KBM-7 (cell line): ENCODE results near the gene NUMB.

Experiments used
- DNase-seq: peaks from one replicate; pipeline ENCODE4 v3.0.0-alpha.2; 2015
- in situ Hi-C: fragments of 300-500 bp; cut with MboI; formaldehyde crosslinking; loops from 2 replicates; pipeline ENCODE4 v1.14.3; 2020; ENCODE audit warnings: low sequenced_read_pairs, low pct_unique_long_range_greater_than_20kb, mixed read lengths

NUMB gene

DNA sequence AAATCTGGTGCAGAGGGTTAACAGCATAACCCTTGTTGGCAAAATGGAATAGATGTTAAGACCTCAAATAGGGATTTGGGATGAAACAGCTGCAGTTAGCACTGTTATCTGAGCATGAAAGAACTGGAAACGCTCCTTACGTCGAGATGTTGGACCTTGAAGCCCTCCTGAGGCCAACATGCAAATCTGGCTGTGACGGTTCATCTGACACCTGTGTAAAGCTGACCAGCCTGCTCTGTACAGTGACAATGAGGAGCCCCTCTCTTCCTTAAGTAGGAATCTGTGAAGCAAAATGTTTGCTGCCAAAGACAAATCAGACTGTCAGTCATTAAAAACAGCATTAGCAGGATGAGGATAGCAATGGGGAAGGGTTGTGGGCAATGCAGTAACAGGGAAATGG lies 184.5 kb downstream of the NUMB start:
- in situ Hi-C loops: no loop called here
- no peak for DNase-seq

DNA sequence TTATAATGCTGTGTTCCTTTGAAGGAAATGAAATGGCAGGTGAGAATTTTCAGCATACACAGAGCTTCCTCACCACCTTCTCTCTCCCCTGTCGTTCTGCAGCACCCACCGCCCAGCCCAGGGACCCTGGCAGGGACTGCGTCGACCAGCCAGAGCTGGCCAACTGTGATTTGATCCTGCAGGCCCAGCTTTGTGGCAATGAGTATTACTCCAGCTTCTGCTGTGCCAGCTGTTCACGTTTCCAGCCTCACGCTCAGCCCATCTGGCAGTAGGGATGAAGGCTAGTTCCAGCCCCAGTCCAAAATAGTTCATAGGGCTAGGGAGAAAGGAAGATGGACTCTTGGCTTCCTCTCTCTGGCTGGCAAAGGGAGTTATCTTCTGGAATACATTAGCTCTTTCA lies 186.0 kb downstream of the NUMB start:
- in situ Hi-C loops: no loop called here
- no peak for DNase-seq

DNA sequence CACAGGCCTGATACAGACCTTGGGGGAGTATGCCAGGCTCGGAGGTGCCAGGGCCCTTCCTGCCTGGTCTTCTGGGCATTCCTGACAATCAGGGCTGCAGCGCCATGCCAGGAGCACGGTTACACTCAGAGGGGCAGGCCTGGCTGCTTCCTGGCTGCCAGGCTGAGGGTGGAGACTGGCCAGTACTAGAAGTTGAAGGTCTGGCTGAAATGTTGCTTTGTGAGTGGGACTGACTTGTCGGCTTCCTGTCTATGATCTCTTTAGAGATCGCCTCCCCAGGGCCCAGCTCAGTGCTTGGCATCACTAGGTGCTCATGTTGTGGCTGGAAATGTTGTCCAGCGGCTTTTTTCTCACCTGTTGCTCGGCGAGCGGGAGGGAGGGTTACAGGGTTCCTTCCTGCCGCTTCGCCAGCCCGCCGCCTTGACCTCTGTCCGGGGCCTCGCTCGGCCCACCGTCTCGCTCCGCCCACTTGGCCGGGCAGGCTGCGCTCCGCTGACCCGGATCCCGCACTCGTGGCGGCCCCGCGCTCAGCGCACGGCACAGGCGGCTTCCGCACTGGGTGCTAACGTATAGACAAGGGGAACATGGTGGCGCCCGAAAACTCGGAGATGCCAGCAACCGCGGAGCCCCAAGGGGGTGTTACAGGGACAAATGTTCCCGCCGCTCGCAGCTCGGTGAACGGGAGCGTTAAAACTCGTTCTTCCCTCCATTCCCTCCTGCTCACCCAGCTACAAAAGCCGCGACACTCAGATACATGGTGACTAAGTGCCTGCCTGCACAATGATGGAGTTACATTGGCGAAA lies 188.4 kb downstream of the NUMB start:
- in situ Hi-C loops: no loop called here
- no peak for DNase-seq

DNA sequence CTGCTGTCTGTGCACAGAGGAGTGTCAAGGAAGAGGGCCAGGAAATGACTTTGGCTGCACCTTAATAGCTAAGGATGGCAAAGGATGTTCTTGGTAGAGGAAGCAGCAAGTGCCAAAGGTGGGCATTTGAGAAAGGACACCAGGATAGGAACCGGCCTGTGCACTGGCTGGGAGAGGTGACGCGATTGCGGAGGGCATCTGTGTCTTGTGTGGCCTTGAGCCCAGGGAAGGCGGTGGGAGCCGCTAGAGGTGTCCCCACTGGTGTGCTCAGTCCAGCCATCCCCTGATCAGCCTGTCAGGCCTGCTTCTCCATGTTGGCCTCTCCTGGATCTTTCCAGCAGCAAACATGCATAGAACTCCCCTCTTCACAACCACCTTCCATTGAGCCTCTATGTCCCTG lies 190.9 kb downstream of the NUMB start:
- no peak for DNase-seq

DNA sequence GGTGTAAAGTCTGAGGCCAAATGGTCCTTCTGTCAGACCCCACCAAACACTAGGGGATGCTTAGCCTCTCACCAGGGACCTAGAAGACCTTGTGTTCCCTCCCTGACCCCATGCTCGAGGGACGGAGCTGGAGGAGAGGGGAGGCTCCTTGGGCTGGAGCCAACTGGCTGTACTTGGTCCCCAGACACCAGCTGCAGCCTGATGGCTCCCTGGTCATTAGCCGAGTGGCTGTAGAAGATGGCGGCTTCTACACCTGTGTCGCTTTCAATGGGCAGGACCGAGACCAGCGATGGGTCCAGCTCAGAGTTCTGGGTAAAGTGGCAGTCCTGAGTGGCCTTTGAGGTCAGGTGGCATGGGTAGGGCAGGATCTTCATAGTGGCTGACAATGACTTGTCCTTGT lies 192.0 kb downstream of the NUMB start:
- DNase-seq: no peak
- in situ Hi-C loops: no loop called here

More for the DNA sequence above, 190.9 kb downstream of the NUMB start:
- in situ Hi-C loops: no loop called here

DNA sequence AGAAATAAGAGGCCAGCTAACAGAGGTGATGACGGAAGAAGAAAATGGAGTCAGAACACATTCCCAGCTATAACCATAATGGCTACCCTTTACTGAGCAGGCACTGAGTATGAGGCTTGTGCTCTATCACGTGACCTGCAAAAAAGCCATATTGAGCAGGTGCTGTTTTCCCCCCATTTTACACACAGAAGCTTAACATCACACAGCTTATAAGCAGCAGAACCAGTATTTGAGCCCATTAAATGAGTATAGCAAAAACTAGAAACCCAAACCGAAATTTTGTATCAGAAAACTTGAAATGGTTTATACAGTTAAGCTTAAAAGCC lies 192.7 kb downstream of the NUMB start:
- in situ Hi-C loops: no loop called here
- no peak for DNase-seq

DNA sequence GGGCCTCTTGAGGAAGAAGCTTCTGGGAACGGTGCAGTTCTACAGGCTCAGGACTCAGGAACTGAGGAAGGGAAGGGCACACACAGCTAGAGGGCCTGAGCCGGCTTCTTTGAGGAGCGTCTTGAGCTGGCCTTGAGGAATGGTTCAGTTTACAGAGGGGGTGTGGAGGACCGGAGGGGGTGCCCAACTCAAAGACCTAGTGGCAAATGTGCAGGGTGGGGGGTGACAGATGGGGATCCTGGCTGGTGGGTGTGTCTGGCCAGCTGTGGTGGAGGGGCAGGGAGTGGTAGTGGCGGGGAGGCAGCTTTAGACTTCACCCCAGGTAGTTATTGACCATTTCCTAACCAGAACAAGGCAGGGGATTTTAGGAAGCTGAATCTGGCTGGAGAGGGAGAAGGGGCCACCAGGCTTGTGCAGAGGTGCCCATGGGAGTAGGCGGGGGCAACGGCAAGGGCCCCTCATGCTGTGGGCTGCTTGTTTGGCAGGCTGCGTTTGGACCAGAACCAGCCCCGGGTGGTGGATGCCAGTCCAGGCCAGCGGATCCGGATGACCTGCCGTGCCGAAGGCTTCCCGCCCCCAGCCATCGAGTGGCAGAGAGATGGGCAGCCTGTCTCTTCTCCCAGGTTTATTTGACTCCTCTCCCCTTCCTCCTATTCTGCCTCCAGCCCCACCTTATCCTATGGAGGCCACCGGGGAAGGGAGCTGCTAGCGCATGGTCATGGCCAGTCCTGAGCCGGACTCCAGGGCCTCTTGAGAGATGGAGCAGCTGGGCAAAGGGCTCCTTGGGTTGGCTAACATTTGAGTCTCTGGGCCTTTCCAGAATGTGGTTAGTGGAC lies 193.2 kb downstream of the NUMB start:
- in situ Hi-C loops: no loop called here
- no peak for DNase-seq

DNA sequence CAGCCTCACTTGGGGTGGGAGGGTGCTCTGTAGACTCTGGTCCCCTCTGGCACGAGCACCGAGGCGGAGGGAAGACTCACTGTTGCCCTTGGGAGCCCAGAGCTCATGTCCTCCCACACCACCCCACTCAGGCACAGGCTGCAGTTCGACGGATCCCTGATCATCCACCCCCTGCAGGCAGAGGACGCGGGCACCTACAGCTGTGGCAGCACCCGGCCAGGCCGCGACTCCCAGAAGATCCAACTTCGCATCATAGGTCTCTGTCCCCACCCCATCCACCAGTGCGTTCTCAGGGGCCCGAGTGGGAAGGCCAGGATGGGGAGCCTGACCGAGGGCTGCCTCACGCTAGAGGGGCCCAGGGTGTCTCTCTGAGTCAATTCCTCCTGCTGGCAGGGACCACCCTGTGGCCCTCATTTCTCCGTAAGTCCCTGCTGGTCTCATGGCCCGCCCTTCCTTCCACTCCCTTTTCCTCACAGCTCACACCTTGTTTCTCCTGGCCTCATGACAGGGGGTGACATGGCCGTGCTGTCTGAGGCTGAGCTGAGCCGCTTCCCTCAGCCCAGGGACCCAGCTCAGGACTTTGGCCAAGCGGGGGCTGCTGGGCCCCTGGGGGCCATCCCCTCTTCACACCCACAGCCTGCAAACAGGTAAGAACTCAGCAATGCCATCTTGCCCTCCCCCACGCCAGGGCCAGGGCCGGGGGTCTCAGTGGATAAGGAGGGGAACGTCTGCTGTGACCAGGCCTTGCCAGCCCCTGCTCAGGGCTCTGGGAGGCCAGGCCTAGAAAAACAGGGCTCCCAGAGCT lies 194.1 kb downstream of the NUMB start:
- DNase-seq: no peak
- in situ Hi-C loops: no loop called here

DNA sequence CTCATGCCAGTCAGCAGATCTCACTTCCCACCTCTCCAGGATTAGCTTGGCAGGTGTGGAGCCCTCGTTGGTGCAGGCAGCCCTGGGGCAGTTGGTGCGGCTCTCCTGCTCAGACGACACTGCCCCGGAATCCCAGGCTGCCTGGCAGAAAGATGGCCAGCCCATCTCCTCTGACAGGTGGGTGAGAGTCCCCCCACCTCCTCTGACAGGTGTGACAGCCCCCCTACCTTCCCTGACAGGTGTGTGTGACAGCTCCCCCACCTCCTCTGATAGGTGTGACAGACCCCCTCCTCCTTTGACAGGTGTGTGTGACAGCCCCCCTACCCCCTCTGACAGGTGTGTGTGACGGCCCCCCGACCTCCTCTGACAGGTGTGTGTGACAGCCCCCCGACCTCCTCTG lies 194.7 kb downstream of the NUMB start:
- DNase-seq: no peak
- in situ Hi-C loops: no loop called here

DNA sequence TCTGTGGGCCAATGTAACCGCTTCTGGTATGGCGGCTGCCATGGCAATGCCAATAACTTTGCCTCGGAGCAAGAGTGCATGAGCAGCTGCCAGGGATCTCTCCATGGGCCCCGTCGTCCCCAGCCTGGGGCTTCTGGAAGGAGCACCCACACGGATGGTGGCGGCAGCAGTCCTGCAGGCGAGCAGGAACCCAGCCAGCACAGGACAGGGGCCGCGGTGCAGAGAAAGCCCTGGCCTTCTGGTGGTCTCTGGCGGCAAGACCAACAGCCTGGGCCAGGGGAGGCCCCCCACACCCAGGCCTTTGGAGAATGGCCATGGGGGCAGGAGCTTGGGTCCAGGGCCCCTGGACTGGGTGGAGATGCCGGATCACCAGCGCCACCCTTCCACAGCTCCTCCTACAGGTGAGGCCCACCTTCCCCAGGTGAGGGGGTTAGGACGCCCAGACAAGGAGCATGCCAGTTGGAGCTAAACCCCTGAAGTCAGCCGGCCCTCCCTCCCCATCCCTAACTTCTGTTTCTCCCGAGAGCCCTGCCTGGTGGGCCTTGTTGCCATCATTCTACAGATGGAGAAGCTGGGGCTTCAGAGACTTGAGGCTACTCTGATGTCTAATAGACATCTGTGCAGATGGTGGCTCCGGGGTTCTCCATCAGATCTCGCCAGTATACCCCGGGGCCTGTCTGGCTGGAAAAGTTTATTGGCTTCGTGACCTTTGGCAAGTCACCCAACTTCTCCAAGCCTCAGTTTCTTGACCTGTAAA lies 195.7 kb downstream of the NUMB start:
- in situ Hi-C loops: no loop called here
- no peak for DNase-seq

DNA sequence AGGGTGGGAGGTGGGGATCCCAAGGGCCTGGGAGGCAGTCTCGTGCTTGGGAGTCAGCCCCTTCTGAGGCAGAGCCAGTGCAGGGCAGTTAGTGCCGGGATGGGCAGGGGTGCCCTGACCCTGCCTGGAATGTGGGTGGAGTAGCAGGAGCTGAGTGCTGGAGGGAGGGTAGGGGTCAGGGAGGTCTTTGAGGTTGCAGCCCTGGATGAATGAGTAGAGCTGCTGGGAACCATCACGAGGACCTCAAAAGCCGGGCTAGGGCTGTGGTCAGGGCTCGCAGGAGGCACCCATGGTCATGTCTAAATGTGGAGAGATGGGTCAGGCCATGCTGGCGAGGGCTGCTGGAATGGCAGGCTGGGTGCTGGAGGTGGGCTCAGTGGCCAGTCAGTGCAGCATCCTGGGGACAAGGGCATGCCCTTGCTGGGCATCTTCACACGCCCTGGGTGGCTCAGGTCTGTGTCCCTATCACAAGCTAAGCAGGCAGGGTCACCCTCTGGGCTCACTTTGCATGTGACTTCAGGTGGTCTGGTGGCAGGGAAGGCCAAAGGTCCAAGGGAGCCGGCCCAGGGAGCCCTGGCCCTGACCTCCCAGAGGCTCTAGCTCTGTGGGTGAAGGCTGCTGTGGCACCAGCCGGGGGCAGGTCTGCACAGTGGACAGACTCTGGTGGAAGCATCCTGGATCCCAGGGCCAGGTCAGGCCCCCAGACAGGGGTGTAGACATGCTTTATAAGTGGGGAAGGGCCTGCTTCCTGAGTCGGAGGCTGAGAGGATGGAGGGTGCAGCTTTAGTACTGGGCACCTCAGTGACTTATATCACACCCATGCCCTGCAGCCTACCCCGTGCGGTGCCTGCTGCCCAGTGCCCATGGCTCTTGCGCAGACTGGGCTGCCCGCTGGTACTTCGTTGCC lies 196.6 kb downstream of the NUMB start:
- in situ Hi-C loops: no loop called here

DNA sequence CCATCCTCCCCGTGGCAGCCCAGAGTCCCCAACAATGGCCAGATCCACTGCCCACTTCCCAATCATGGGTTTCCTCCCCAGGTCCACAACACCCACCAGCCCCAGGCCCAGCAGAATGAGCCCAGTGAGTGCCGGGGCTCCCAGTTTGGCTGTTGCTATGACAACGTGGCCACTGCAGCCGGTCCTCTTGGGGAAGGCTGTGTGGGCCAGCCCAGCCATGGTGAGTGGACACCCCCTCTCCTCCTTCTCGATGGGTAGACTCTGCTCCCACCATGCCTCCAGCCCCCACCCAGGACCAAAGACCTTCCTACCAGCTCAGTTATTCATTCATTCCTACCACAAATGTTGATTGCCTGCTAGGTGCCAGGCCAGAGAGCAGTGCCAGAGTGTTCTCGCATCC lies 197.3 kb downstream of the NUMB start:
- in situ Hi-C loops: no loop called here
- DNase-seq: no peak

More for the DNA sequence above, 196.6 kb downstream of the NUMB start:
- DNase-seq: no peak

DNA sequence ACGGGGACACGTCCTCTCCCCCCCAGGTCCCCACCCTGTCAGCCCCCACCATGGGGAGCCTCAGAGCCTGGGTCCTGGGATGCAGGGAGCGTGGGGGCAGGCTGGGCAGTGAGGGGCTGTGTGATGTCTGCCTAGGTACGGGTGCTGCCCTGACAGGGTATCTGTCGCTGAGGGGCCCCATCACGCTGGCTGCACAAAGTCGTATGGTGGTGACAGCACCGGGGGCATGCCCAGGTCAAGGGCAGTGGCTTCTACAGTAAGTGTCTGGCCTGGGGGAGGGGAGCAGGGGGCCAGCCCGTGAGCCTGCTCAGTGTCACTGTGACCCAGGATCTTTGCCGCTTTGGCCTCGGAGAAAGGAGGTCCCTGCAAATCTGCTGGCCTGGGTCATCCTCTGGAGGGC lies 197.8 kb downstream of the NUMB start:
- in situ Hi-C loops: no loop called here
- no peak for DNase-seq

DNA sequence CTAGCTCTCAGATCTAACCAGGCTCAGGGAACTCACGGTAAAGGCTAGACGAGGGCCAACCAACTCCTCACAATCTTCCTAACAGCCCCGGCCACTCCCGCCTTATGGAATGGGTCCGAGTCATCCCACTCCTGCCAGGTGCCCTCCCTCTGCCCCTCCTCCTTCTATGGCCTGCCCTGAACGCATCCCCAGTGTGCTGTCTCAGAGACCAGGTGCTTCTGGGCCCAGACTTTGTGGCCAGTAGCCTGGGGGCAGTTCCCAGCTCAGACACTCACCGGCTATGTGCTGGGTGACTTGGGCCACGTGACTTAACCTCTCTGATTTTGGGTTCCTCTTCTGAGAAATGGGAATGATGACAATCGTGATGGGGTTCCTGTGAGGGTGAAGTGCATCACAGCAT lies 198.5 kb downstream of the NUMB start:
- in situ Hi-C loops: no loop called here
- DNase-seq: no peak

DNA sequence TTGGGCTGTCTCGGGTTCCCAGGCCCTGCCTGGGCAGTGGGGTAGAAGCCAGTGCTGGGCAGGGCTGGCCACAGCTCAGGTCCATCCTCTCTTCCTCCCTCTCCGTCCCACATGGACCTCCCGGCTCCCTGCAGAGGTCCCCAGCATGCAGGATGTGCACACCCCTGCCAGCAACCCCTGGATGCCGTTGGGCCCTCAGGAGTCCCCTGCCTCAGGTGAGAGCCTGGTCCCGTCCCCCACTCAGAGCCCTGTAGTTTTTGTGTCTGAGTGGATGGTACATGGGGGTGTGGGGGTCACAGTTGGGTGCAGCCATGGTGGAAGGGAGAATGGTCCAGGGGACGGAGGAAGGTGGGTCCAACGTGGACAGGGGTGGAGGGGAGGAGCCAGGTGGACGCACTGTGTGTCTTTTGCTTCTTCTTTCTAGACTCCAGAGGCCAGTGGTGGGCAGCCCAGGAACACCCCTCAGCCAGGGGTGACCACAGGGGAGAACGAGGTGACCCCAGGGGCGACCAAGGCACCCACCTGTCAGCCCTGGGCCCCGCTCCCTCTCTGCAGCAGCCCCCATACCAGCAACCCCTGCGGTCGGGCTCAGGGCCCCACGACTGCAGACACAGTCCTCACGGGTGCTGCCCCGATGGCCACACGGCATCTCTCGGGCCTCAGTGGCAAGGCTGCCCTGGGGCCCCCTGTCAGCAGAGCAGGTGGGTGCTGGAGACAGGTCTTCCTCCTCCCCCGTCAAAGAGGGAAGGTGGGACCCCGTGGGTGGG lies 199.3 kb downstream of the NUMB start:
- no peak for DNase-seq

DNA sequence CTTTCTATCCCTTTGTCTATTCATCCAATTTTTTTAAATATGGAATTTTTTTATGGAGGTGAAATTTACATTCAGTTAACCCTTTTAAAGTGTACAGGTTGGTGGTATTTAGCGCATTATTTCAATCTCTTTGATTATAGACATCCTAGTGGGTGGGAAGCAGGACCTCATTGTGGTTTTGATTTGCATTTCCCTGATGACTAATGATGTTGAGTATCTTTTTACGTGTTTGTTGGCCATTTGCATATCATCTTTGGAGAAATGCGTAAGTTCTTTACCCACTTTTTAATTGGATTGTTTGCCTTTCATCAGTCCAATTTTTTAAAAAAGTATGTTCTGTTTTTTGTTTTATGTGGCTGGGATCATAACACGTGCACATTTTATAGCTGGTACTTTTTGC lies 200.3 kb downstream of the NUMB start:
- in situ Hi-C loops: no loop called here
- no peak for DNase-seq

More for the DNA sequence above, 199.3 kb downstream of the NUMB start:
- in situ Hi-C loops: no loop called here

DNA sequence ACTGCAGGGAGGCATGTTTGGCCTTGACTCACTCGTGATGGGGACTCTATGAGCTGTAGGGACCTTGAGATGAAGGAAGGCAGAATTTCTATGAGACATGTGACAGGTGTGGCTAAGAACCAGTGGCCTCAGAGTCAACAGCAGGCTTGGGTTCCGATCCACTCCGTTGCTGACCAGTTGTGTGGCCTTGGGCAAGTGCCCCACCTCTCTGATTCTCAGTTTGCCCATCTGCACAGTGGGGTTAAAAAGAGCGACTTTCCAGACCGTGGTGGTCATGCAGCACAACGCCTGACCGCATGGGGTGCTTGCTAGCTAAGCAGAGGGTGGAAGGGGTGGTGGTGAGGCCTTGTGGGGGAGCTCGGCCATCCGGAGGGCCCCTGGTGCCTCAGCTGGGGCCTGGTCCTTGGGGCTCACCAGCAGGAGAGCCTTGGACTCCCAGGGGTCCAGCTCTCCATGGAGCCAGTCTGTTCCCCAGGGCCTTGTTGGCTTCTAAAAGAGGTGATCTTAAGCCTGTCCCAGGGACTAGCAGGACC lies 202.6 kb downstream of the NUMB start:
- in situ Hi-C loops: no loop called here
- no peak for DNase-seq
